HepG2 (cell line): ENCODE data around the gene CNTROB. TPM values are rescaled to one million over a fixed set of nuclear protein-coding genes. Genes with fewer than 3 reads are reported as not detected.

Experiments used
- ARID2 ChIP-seq: sonication (generic); formaldehyde crosslinking; IDR thresholded peaks from 2 replicates; pipeline ENCODE4 v1.8.1; 2022; ENCODE audit warnings: mild to moderate bottlenecking, missing genetic modification reagents, borderline replicate concordance
- ATF7 ChIP-seq, 2 experiments: fragments of 450-650 bp in 1 of 2; sonication (generic) in 1 of 2; formaldehyde crosslinking in 1 of 2; IDR thresholded peaks; 2 replicates each; pipeline versions ENCODE4 v1.4.0 to v1.6.1; 2016 to 2020; ENCODE audit warnings: antibody characterized with exemption in 1 of 2, mild to moderate bottlenecking in 1 of 2, missing genetic modification reagents in 1 of 2
- CBX5 ChIP-seq: sonication (generic); formaldehyde crosslinking; IDR thresholded peaks from 2 replicates; pipeline ENCODE4 v1.4.0; 2020; ENCODE audit warnings: missing genetic modification reagents, borderline replicate concordance
- CEBPB ChIP-seq: IDR thresholded peaks from 2 replicates; pipeline ENCODE4 v1.6.1; 2011; ENCODE audit warnings: low read depth, low read length, improper control_type of control experiment, borderline replicate concordance
- FOXK1 ChIP-seq: sonication (generic); formaldehyde crosslinking; IDR thresholded peaks from 2 replicates; pipeline ENCODE4 v1.4.0; 2020; ENCODE audit warnings: low read depth, missing genetic modification reagents, borderline replicate concordance
- HES4 ChIP-seq: sonication (generic); formaldehyde crosslinking; IDR thresholded peaks from 2 replicates; pipeline ENCODE4 v1.9.0; 2021; ENCODE audit warnings: mild to moderate bottlenecking, missing genetic modification reagents, borderline replicate concordance
- HIVEP1 ChIP-seq: sonication (generic); formaldehyde crosslinking; IDR thresholded peaks from 2 replicates; pipeline ENCODE4 v1.4.0; 2020; ENCODE audit warnings: mild to moderate bottlenecking, missing genetic modification reagents
- HNF4G ChIP-seq, 2 experiments: sonication (generic) in 1 of 2; formaldehyde crosslinking in 1 of 2; IDR thresholded peaks; 2 replicates each; pipeline versions ENCODE4 v1.4.0 to v1.6.1; 2011 to 2020; ENCODE audit warnings: borderline replicate concordance in 2 of 2, low read depth in 2 of 2, mild to moderate bottlenecking in 2 of 2, low read length in 1 of 2, missing genetic modification reagents in 1 of 2, moderate library complexity in 1 of 2
- KLF13 ChIP-seq: sonication (generic); formaldehyde crosslinking; IDR thresholded peaks from 2 replicates; pipeline ENCODE4 v1.4.0; 2020; ENCODE audit warnings: mild to moderate bottlenecking, missing genetic modification reagents
- MATR3 ChIP-seq: sonication (generic); formaldehyde crosslinking; IDR thresholded peaks from 2 replicates; pipeline ENCODE4 v1.4.0; 2020; ENCODE audit warnings: missing genetic modification reagents
- NFE2L2 ChIP-seq: fragments of 150-350 bp; IDR thresholded peaks from 2 replicates; pipeline ENCODE4 v1.6.1; 2014; ENCODE audit warnings: low read length
- PLRG1 ChIP-seq: fragments of 450-650 bp; conservative IDR thresholded peaks from 2 replicates; pipeline ENCODE4 v1.6.1; 2016
- RXRB ChIP-seq: IDR thresholded peaks from 2 replicates; pipeline ENCODE4 v1.6.1; 2016; ENCODE audit warnings: borderline replicate concordance, missing genetic modification reagents, missing compliant biosample characterization
- SATB2 ChIP-seq: sonication (generic); formaldehyde crosslinking; IDR thresholded peaks from 2 replicates; pipeline ENCODE4 v1.5.0; 2020; ENCODE audit warnings: missing genetic modification reagents
- TCF7 ChIP-seq: sonication (generic); IDR thresholded peaks from 2 replicates; pipeline ENCODE4 v1.6.1; 2016; ENCODE audit warnings: antibody characterized with exemption, low read depth
- ZNF251 ChIP-seq: sonication (generic); formaldehyde crosslinking; IDR thresholded peaks from 2 replicates; pipeline ENCODE4 v1.9.0; 2021; ENCODE audit warnings: mild to moderate bottlenecking, missing genetic modification reagents
- ZNF274 ChIP-seq: sonication (generic); formaldehyde crosslinking; IDR thresholded peaks from 2 replicates; pipeline ENCODE4 v1.5.1; 2020; ENCODE audit warnings: mild to moderate bottlenecking, missing genetic modification reagents
- ZNF382 ChIP-seq: sonication (generic); formaldehyde crosslinking; IDR thresholded peaks from 2 replicates; pipeline ENCODE4 v1.5.0; 2020; ENCODE audit warnings: missing genetic modification reagents, mild to moderate bottlenecking, borderline replicate concordance
- ZNF530 ChIP-seq: sonication (generic); formaldehyde crosslinking; IDR thresholded peaks from 2 replicates; pipeline ENCODE4 v1.5.0; 2020; ENCODE audit warnings: low read depth, mild to moderate bottlenecking, missing genetic modification reagents
- ZNF558 ChIP-seq: sonication (generic); formaldehyde crosslinking; IDR thresholded peaks from 2 replicates; pipeline ENCODE4 v1.9.0; 2022; ENCODE audit warnings: mild to moderate bottlenecking, missing genetic modification reagents, borderline replicate concordance
- ZNF616 ChIP-seq: sonication (generic); formaldehyde crosslinking; IDR thresholded peaks from 2 replicates; pipeline ENCODE4 v1.5.0; 2020; ENCODE audit warnings: low read depth, mild to moderate bottlenecking, missing genetic modification reagents
- ZNF747 ChIP-seq: sonication (generic); formaldehyde crosslinking; IDR thresholded peaks from 2 replicates; pipeline ENCODE4 v1.8.1; 2023; ENCODE audit warnings: missing genetic modification reagents, mild to moderate bottlenecking, borderline replicate concordance
- polyA plus RNA-seq, 8 experiments: library from polyadenylated mRNA; depleted of rRNA in 3 of 8; stranded (reverse) in 7 of 8; unstranded in 1 of 8; fragments of >200 nt; fragmentation: Illumina TruSeq in 4 of 8; extraction: Trizol in 4 of 8; gene quantifications; 2 replicates each; pipeline versions ENCODE4 v1.2.1 to v1.2.3, GENCODE V29; 2011 to 2016; ENCODE audit warnings: low read depth in 4 of 8, missing spikeins in 1 of 8, mixed read lengths in 1 of 8; ENCODE audit not compliant: insufficient read depth in 1 of 8
- total RNA-seq, 5 experiments: library from RNA; depleted of rRNA; stranded (reverse); fragments of >200 nt; fragmentation: Illumina TruSeq; extraction: Trizol; gene quantifications; 2 replicates each; pipeline ENCODE4 v1.2.3, GENCODE V29; 2016; ENCODE audit warnings: low read depth in 1 of 5
- TF ChIP-seq, protein P1 (sequence below): sonication (generic); formaldehyde crosslinking; IDR thresholded peaks from 2 replicates; pipeline ENCODE4 v1.4.0; 2020; ENCODE audit warnings: mild to moderate bottlenecking, missing genetic modification reagents, borderline replicate concordance
- TF ChIP-seq, protein P2 (sequence below): sonication (generic); formaldehyde crosslinking; IDR thresholded peaks from 2 replicates; pipeline ENCODE4 v1.4.0; 2020; ENCODE audit warnings: mild to moderate bottlenecking, low read depth, missing genetic modification reagents
- TF ChIP-seq, protein P3 (sequence below): sonication (generic); formaldehyde crosslinking; IDR thresholded peaks from 2 replicates; pipeline ENCODE4 v1.4.0; 2020; ENCODE audit warnings: missing genetic modification reagents

CNTROB gene
- total and polyA plus RNA-seq, 2 of the 13 experiments (the other 11 are each of a cell fraction or from before 2014, with no cell fraction given): 21.2 to 24.1 TPM

DNA sequence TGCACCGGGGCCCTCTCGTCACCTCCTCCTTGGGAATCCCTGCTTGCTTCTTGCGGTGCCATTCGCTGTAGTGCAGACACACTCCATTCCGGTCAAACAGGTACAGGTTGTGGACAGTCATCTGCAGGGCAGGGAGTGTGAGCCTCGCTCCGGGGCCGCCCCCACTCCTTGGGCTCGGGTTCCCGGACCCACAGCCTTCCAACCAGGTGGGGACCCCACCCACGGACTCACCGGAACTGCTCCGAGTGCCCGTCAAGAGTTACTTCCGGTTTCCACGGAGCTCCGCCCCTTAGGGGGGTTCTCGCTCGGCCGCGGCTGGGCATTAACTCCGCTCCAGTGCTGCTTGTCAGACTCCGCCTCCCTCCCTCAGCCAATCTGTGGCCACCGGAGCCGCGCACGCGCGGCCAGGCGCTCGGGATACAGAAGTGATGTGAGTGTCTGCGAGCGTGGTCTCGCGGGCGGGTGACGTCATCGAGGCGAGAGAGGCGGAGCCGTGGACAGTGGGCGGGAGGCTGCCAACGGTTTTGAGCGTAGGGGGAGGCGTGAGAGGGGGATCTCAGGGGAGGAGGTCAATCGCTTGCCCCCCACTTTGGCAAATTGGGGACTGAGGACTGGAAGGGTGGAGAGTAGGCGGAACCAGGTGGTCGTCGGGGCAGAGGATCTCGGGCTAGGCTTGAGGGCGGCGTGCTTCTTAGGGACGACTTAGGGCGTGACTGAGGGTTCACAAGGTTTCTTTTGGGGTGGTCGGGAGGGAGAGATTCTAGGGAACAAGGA lies at the start of gene CNTROB, which contains the start of gene TRAPPC1 (continued):
- TF ChIP-seq ZNF616 (no peak; the same call in 1 of the 2 replicates), ZNF382 (CRISPR knock-in tag) (no peak), HNF4G (IDR thresholded peaks at IDR 0.05; ENCODE audit: borderline replicate concordance, low read depth, low read length) (no peak), HNF4G (CRISPR knock-in tag; IDR thresholded peaks at IDR 0.05; ENCODE audit: borderline replicate concordance, low read depth) (no peak), KLF13 (CRISPR knock-in tag) (no peak), HIVEP1 (CRISPR knock-in tag) (no peak; the same call in 1 of the 2 replicates), MATR3 (CRISPR knock-in tag) (no peak), FOXK1 (CRISPR knock-in tag) (peak; percentile 60; the same call in 1 of the 2 replicates), ZNF274 (peak; percentile 18; the same call in 1 of the 2 replicates), ZNF251 (CRISPR knock-in tag) (no peak), HES4 (CRISPR knock-in tag) (no peak), NFE2L2 (no peak), ZNF558 (CRISPR knock-in tag) (no peak), ZNF530 (CRISPR knock-in tag) (no peak), SATB2 (CRISPR knock-in tag) (no peak), CBX5 (CRISPR knock-in tag) (no peak), ARID2 (CRISPR knock-in tag) (no peak; the same call in 1 of the 2 replicates), RXRB (CRISPR knock-in tag) (no peak; the same call in 1 of the 2 replicates), CEBPB (no peak; the same call in 1 of the 2 replicates), TCF7 (no peak), PLRG1 (no peak), ATF7 (IDR thresholded peaks at IDR 0.05) (peak; percentile 100), ATF7 (CRISPR knock-in tag; IDR thresholded peaks at IDR 0.05) (peak; percentile 99), ZNF747 (CRISPR knock-in tag) (no peak)
- TF ChIP-seq, protein P1, sequence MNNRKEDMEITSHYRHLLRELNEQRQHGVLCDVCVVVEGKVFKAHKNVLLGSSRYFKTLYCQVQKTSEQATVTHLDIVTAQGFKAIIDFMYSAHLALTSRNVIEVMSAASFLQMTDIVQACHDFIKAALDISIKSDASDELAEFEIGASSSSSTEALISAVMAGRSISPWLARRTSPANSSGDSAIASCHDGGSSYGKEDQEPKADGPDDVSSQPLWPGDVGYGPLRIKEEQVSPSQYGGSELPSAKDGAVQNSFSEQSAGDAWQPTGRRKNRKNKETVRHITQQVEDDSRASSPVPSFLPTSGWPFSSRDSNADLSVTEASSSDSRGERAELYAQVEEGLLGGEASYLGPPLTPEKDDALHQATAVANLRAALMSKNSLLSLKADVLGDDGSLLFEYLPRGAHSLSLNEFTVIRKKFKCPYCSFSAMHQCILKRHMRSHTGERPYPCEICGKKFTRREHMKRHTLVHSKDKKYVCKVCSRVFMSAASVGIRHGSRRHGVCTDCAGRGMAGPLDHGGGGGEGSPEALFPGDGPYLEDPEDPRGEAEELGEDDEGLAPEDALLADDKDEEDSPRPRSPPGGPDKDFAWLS (CRISPR knock-in tag): 0 out of 2 replicates have a peak, but pooled peaks have one; percentile 52
- TF ChIP-seq, protein P2, sequence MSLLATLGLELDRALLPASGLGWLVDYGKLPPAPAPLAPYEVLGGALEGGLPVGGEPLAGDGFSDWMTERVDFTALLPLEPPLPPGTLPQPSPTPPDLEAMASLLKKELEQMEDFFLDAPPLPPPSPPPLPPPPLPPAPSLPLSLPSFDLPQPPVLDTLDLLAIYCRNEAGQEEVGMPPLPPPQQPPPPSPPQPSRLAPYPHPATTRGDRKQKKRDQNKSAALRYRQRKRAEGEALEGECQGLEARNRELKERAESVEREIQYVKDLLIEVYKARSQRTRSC: 0 out of 2 replicates have a peak, but pooled peaks have one; percentile 26
- TF ChIP-seq, protein P3, sequence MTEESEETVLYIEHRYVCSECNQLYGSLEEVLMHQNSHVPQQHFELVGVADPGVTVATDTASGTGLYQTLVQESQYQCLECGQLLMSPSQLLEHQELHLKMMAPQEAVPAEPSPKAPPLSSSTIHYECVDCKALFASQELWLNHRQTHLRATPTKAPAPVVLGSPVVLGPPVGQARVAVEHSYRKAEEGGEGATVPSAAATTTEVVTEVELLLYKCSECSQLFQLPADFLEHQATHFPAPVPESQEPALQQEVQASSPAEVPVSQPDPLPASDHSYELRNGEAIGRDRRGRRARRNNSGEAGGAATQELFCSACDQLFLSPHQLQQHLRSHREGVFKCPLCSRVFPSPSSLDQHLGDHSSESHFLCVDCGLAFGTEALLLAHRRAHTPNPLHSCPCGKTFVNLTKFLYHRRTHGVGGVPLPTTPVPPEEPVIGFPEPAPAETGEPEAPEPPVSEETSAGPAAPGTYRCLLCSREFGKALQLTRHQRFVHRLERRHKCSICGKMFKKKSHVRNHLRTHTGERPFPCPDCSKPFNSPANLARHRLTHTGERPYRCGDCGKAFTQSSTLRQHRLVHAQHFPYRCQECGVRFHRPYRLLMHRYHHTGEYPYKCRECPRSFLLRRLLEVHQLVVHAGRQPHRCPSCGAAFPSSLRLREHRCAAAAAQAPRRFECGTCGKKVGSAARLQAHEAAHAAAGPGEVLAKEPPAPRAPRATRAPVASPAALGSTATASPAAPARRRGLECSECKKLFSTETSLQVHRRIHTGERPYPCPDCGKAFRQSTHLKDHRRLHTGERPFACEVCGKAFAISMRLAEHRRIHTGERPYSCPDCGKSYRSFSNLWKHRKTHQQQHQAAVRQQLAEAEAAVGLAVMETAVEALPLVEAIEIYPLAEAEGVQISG: peak; percentile 74; the same call in 1 of the 2 replicates
